PC-9 (cell line): ENCODE data around the gene XPNPEP3.

Experiments
- EZH2 ChIP-seq: fragments of 200-600 bp; sonication (generic); IDR thresholded peaks from 2 replicates; pipeline ENCODE4 v1.8.0; 2017; ENCODE audit warnings: antibody characterized with exemption, low read depth
- TF ChIP-seq, protein P1 (sequence below): fragments of 200-600 bp; sonication (generic); conservative IDR thresholded peaks from 2 replicates; pipeline ENCODE4 v1.6.1; 2017; ENCODE audit warnings: mixed run types, antibody characterized with exemption, mild to moderate bottlenecking, moderate library complexity

DNA sequence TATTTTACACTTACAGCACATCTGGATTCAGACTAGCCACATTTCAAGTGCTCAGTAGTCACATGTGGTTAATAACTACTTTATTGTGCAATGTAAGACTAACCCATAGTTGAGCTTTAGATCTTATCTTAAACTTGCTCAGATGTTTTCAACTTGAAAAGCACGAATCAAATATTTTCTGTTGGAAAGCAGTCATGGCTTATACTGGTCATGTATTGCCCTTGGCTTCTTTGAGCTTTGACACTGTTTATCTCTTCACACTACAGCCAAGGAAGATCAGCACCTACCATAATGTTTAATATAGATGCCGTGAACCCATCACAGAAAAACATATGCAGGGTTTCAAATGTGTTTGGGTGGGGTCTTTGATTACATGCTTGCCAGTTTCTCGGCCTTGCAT is 98.6 kb downstream of the XPNPEP3 start:
- TF ChIP-seq, protein P1, sequence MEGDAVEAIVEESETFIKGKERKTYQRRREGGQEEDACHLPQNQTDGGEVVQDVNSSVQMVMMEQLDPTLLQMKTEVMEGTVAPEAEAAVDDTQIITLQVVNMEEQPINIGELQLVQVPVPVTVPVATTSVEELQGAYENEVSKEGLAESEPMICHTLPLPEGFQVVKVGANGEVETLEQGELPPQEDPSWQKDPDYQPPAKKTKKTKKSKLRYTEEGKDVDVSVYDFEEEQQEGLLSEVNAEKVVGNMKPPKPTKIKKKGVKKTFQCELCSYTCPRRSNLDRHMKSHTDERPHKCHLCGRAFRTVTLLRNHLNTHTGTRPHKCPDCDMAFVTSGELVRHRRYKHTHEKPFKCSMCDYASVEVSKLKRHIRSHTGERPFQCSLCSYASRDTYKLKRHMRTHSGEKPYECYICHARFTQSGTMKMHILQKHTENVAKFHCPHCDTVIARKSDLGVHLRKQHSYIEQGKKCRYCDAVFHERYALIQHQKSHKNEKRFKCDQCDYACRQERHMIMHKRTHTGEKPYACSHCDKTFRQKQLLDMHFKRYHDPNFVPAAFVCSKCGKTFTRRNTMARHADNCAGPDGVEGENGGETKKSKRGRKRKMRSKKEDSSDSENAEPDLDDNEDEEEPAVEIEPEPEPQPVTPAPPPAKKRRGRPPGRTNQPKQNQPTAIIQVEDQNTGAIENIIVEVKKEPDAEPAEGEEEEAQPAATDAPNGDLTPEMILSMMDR: no peak
- no peak for TF ChIP-seq EZH2
